MM.1S (cell line): ENCODE measurements around the gene BRD3.

ENCODE experiments used
- CTCF ChIP-seq: fragments of 300-600 bp; sonication (generic); IDR thresholded peaks from 2 replicates; pipeline ENCODE4 v1.5.1; 2016; ENCODE audit warnings: antibody characterized with exemption, low read length, mixed read lengths
- EZH2 ChIP-seq: fragments of 300-600 bp; sonication (generic); optimal IDR thresholded peaks from 2 replicates; pipeline ENCODE3; 2017; ENCODE audit warnings: low read depth, mild to moderate bottlenecking, antibody characterized with exemption, low read length, mixed read lengths
- EZH2phosphoT487 ChIP-seq: fragments of 300-600 bp; sonication (generic); IDR thresholded peaks from 2 replicates; pipeline ENCODE4 v1.6.1; 2018; ENCODE audit warnings: antibody characterized with exemption, low read length

GRCh38 chr9:134045841-134046544, 21.8 kb downstream of the BRD3 start:
- TF ChIP-seq CTCF (no peak), EZH2phosphoT487 (no peak), EZH2 (no peak)
